T-cell (primary cell): ENCODE data around the gene CYP1B1. TPM values are rescaled to one million over a fixed set of nuclear protein-coding genes. Genes with fewer than 3 reads are reported as not detected.
"Not testable (repeated sequence)": the region's sequence is repeated elsewhere in the genome, so short reads cannot be mapped to it uniquely, and the experiment has no call there.

Experiments
- ATAC-seq, 4 experiments: fragments of 200-7000 bp in 3 of 4; fragments of 150-1000 bp in 1 of 4; cut with Tn5 transposase; replicated peaks in 1 of 4; 1 replicate in 3 of 4; 2 replicates in 1 of 4; pipeline ENCODE4 v1.10.0; 2021; ENCODE audit warnings: moderate library complexity in 3 of 4, mild to moderate bottlenecking in 2 of 4, moderate number of reproducible peaks in 1 of 4
- CTCF ChIA-PET, 2 donors: fragments of 300-600 bp; sonication (Branson Sonifier 250); formaldehyde crosslinking; loops; one replicate each; lab custom pipeline; 2022; ENCODE audit warnings: antibody characterized with exemption in 2 of 2; lab: Charles Lee
- POLR2A ChIA-PET, 2 donors: fragments of 300-600 bp; sonication (Branson Sonifier 250); formaldehyde crosslinking; loops; one replicate each; lab custom pipeline; 2022; ENCODE audit warnings: antibody characterized with exemption in 2 of 2; lab: Charles Lee
- DNase-seq, 35 experiments: peaks; one replicate each; pipeline versions ENCODE4 v3.0.0 to v3.0.0-alpha.2; 2013 to 2023
- H3K27ac ChIP-seq: one replicate; pipeline ENCODE4 v1.5.1; 2013; ENCODE audit warnings: low read length
- H3K27me3 ChIP-seq, 2 experiments: replicated peaks in 1 of 2; 1 replicate in 1 of 2; 2 replicates in 1 of 2; pipeline versions ENCODE4 v1.6.1 to v1.7.0; 2013; ENCODE audit warnings: low read length in 1 of 2, mixed read lengths in 1 of 2; ENCODE audit not compliant: control insufficient read depth in 2 of 2, insufficient read depth in 2 of 2; ENCODE audit errors: extremely low read depth in 1 of 2
- H3K36me3 ChIP-seq, 2 donors: 1 replicate in 1 of 2; 2 replicates in 1 of 2; pipeline versions ENCODE4 v1.6.1 to v1.7.0; 2013; ENCODE audit warnings: low read length in 1 of 2; ENCODE audit not compliant: control insufficient read depth in 2 of 2, insufficient read depth in 1 of 2; ENCODE audit errors: extremely low read depth in 1 of 2
- H3K4me1 ChIP-seq, 2 experiments: 1 replicate in 1 of 2; 2 replicates in 1 of 2; pipeline versions ENCODE4 v1.6.1 to v1.7.0; 2013; ENCODE audit warnings: low read length in 2 of 2, mixed read lengths in 1 of 2; ENCODE audit not compliant: insufficient read depth in 2 of 2, control insufficient read depth in 1 of 2; ENCODE audit errors: extremely low read depth in 1 of 2
- H3K4me3 ChIP-seq, 2 donors: 1 replicate in 1 of 2; 2 replicates in 1 of 2; pipeline versions ENCODE4 v1.5.1 to v1.7.0; 2013; ENCODE audit warnings: mild to moderate bottlenecking in 2 of 2, low read length in 1 of 2, moderate library complexity in 1 of 2; ENCODE audit not compliant: control insufficient read depth in 1 of 2; ENCODE audit errors: extremely low read depth in 1 of 2
- H3K9me3 ChIP-seq: 2 replicates; pipeline ENCODE4 v1.7.0; 2013
- H3K27ac Mint-ChIP-seq, 2 donors: one replicate each; pipeline ENCODE4 v1.8.0; 2020 to 2021; ENCODE audit warnings: mild to moderate bottlenecking in 2 of 2, mixed read lengths in 2 of 2
- H3K27me3 Mint-ChIP-seq, 2 donors: one replicate each; pipeline ENCODE4 v1.8.0; 2021 to 2022; ENCODE audit warnings: mixed read lengths in 2 of 2
- H3K36me3 Mint-ChIP-seq: one replicate; pipeline ENCODE4 v1.8.0; 2021; ENCODE audit warnings: mixed read lengths
- H3K4me1 Mint-ChIP-seq, 3 donors: one replicate each; pipeline ENCODE4 v1.8.0; 2020 to 2022; ENCODE audit warnings: mixed read lengths in 3 of 3, mild to moderate bottlenecking in 1 of 3
- H3K4me3 Mint-ChIP-seq, 3 donors: one replicate each; pipeline ENCODE4 v1.8.0; 2020 to 2022; ENCODE audit warnings: mild to moderate bottlenecking in 3 of 3, mixed read lengths in 3 of 3, moderate library complexity in 3 of 3
- H3K9me3 Mint-ChIP-seq, 3 donors: one replicate each; pipeline ENCODE4 v1.8.0; 2020 to 2022; ENCODE audit warnings: mixed read lengths in 3 of 3
- WGBS: methylation state at CpG from one replicate; pipeline ENCODE4 v1.1.5; 2013; ENCODE audit warnings: missing lambda C conversion rate; ENCODE audit not compliant: insufficient coverage; 5-methylcytosine and 5-hydroxymethylcytosine counted together
- total RNA-seq, 35 experiments: library from RNA in 6 of 35; stranded (reverse) in 6 of 35; fragments of 120-200 nt in 1 of 35; gene quantifications; one replicate each; pipeline versions ENCODE4 v1.2.1 to v1.2.4 and lab custom pipeline; 2013 to 2026

CYP1B1 gene
- total RNA-seq, 5 donors from 2014 or later (not counting 1 experiment from before 2014, with no cell fraction given) = 0.66 to 0.85 (median 0.76) TPM; not detected in 2

GRCh38 chr2:38090928-38091327, 15.0 kb upstream of the CYP1B1 start:
- H3K27ac Mint-ChIP-seq = no peak overlapping the region
- ATAC-seq = no peak
- Histone ChIP-seq H3K4me1 (no peaks in the 10 kb centered on the region), H3K27me3 (peaks cover 0 to 14% of the 10 kb centered on the region in 2 experiments), H3K36me3 (no peaks in the 10 kb centered on the region), H3K27ac (no peak overlapping the region), H3K9me3 (no peaks in the 10 kb centered on the region), H3K4me3 (no peak overlapping the region)
- peaks cover 33 to 35% of the 10 kb centered on the region in 2 donors for H3K27me3 Mint-ChIP-seq
- CTCF ChIA-PET = no interaction called here
- DNase-seq = no peak
- POLR2A ChIA-PET = no interaction called here
- no peaks in the 10 kb centered on the region for H3K36me3 Mint-ChIP-seq
- WGBS = 94% methylated on average over 4 of the region's 5 CpGs
- H3K4me3 Mint-ChIP-seq = no peak overlapping the region
- no peaks in the 10 kb centered on the region for H3K9me3 Mint-ChIP-seq
- no peaks in the 10 kb centered on the region for H3K4me1 Mint-ChIP-seq

- H3K9me3 Mint-ChIP-seq, H3K27me3 ChIP-seq, H3K36me3 Mint-ChIP-seq, H3K4me3 Mint-ChIP-seq, CTCF ChIA-PET, H3K4me3 ChIP-seq, H3K36me3 ChIP-seq, H3K27ac Mint-ChIP-seq, H3K27ac ChIP-seq, H3K4me1 ChIP-seq, H3K4me1 Mint-ChIP-seq, H3K9me3 ChIP-seq, DNase-seq, ATAC-seq, POLR2A ChIA-PET: not testable (repeated sequence)
- H3K27me3 Mint-ChIP-seq = peaks cover 34 to 37% of the 10 kb centered on the region in 2 donors
- no CpG with 5 or more reads among the region's 6 CpGs for WGBS
These were observed 14.3 kb upstream of the CYP1B1 start for GRCh38 chr2:38090212-38090611.

- CTCF ChIA-PET, H3K27me3 ChIP-seq, H3K9me3 ChIP-seq, H3K4me1 ChIP-seq, H3K27ac ChIP-seq, H3K4me3 Mint-ChIP-seq, ATAC-seq, POLR2A ChIA-PET, H3K4me3 ChIP-seq, H3K36me3 ChIP-seq, H3K27ac Mint-ChIP-seq, H3K9me3 Mint-ChIP-seq, DNase-seq, H3K36me3 Mint-ChIP-seq, H3K4me1 Mint-ChIP-seq: not testable (repeated sequence)
- WGBS = 93% methylated on average over 8 of the region's 10 CpGs
- H3K27me3 Mint-ChIP-seq = peaks cover 34 to 44% of the 10 kb centered on the region in 2 donors
These were observed 10.2 kb upstream of the CYP1B1 start for GRCh38 chr2:38085998-38086698.

- H3K27ac Mint-ChIP-seq, H3K36me3 ChIP-seq, H3K27ac ChIP-seq, H3K4me1 ChIP-seq, H3K9me3 Mint-ChIP-seq, ATAC-seq, H3K9me3 ChIP-seq, CTCF ChIA-PET, POLR2A ChIA-PET, H3K27me3 ChIP-seq, H3K4me3 Mint-ChIP-seq, H3K4me1 Mint-ChIP-seq, H3K36me3 Mint-ChIP-seq, H3K4me3 ChIP-seq, DNase-seq: not testable (repeated sequence)
- peaks cover 45 to 55% of the 10 kb centered on the region in 2 donors for H3K27me3 Mint-ChIP-seq
- WGBS = 63% methylated on average over 5 of the region's 8 CpGs
These were observed 8.6 kb upstream of the CYP1B1 start for GRCh38 chr2:38084556-38084955.

GRCh38 chr2:38082727-38083126, 6.8 kb upstream of the CYP1B1 start:
- CTCF ChIA-PET, H3K4me3 ChIP-seq, H3K36me3 Mint-ChIP-seq, ATAC-seq, H3K4me1 Mint-ChIP-seq, H3K4me3 Mint-ChIP-seq, H3K27ac Mint-ChIP-seq, POLR2A ChIA-PET, H3K36me3 ChIP-seq, H3K9me3 ChIP-seq, H3K4me1 ChIP-seq, DNase-seq, H3K27ac ChIP-seq, H3K9me3 Mint-ChIP-seq, H3K27me3 ChIP-seq: not testable (repeated sequence)
- 100% methylated on average over 2 of the region's 9 CpGs for WGBS
- H3K27me3 Mint-ChIP-seq = peaks cover 55 to 66% of the 10 kb centered on the region in 2 donors

GRCh38 chr2:38080346-38080745, 4.4 kb upstream of the CYP1B1 start:
- Mint-ChIP-seq H3K27me3 (peaks cover 58 to 62% of the 10 kb centered on the region in 2 donors), H3K36me3 (no peaks in the 10 kb centered on the region), H3K4me3 (no peak overlapping the region), H3K9me3 (no peaks in the 10 kb centered on the region), H3K4me1 (peaks cover 0 to 12% (median 12%) of the 10 kb centered on the region in 3 donors), H3K27ac (no peak overlapping the region)
- no peaks in the 10 kb centered on the region for H3K9me3 ChIP-seq
- H3K36me3 ChIP-seq = no peaks in the 10 kb centered on the region
- no peak for DNase-seq
- ATAC-seq = no peak
- H3K27me3 ChIP-seq = peaks cover 6 to 26% of the 10 kb centered on the region in 2 experiments
- ChIA-PET CTCF (no interaction called here), POLR2A (no interaction called here)
- H3K4me3 ChIP-seq = no peak overlapping the region
- no CpG with 5 or more reads among the region's 3 CpGs for WGBS
- H3K4me1 ChIP-seq = peaks cover 0 to 14% of the 10 kb centered on the region in 2 experiments
- no peak overlapping the region for H3K27ac ChIP-seq
